Ovary (tissue), 3 donors: ENCODE measurements around the gene SLC38A11.

Experiments
- CTCF ChIP-seq, 3 donors: fragments of 450-650 bp in 2 of 3; fragments of 200-600 bp in 1 of 3; IDR thresholded peaks; one replicate each; pipeline versions ENCODE4 v1.5.1 to v1.8.0; 2016 to 2022; ENCODE audit warnings: antibody characterized with exemption in 3 of 3, mild to moderate bottlenecking in 1 of 3
- EP300 ChIP-seq: sonication (generic); formaldehyde crosslinking; IDR thresholded peaks from one replicate; pipeline ENCODE4 v1.6.1; 2017; ENCODE audit warnings: antibody characterized with exemption
- POLR2A ChIP-seq: fragments of 450-650 bp; IDR thresholded peaks from one replicate; pipeline ENCODE4 v1.6.1; 2017; ENCODE audit warnings: antibody characterized with exemption, mild to moderate bottlenecking, moderate library complexity
- donor health status: DM: no; HTN: no; CAD: no.

- no peak for TF ChIP-seq CTCF (IDR thresholded peaks at IDR 0.05)
- no peak for TF ChIP-seq EP300
- no peak for TF ChIP-seq POLR2A
Observed at GRCh38 chr2:164969909-164970690, 14.8 kb upstream of the SLC38A11 start.
